ENCODE measurements around the gene MEAK7.

The MEAK7 gene

DNA sequence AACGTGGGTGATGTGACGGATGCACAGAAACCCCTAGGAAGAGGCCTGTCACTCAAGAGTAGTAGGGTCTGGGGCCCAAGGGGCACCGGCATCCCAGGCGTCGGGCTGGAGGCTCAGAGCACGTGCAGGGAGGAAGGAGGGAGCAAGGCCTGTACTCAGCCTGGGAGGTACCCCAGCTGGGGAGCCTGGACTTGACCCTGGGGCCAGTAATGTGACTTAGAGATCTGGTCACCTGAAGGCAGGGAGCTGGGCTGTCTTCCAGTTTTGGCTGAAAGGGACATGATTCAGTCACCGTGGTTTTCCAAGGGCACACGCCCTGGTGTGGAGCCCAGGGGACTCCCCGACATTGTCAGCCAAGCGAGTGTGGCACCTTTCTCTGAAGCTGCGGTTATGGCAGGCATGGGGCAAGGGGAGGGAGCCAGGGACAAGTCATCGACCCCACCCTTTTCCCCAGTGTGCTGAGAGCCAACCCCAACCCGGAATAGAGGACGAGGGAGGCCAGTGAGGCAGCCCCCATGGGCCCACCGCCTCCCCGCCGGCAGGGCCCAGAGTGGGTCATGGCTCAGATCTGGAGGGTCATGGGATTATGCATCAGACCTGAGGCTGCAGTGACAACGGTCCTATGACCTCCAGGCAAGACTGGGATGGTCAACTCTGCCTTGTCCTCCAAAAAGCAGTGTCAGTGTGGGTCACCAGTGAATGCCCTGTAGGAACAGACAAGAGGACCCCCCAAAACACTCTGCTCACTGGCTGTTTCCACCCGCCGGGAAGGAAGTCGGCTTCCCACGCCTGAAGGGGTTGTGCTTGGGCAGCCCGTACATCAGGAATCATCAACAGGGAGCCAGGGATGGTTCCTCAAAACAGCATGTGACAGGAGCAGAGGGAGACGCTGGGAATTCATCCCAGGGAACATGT, 41.9 kb downstream of the MEAK7 start:
- no peak for FAIRE-seq

DNA sequence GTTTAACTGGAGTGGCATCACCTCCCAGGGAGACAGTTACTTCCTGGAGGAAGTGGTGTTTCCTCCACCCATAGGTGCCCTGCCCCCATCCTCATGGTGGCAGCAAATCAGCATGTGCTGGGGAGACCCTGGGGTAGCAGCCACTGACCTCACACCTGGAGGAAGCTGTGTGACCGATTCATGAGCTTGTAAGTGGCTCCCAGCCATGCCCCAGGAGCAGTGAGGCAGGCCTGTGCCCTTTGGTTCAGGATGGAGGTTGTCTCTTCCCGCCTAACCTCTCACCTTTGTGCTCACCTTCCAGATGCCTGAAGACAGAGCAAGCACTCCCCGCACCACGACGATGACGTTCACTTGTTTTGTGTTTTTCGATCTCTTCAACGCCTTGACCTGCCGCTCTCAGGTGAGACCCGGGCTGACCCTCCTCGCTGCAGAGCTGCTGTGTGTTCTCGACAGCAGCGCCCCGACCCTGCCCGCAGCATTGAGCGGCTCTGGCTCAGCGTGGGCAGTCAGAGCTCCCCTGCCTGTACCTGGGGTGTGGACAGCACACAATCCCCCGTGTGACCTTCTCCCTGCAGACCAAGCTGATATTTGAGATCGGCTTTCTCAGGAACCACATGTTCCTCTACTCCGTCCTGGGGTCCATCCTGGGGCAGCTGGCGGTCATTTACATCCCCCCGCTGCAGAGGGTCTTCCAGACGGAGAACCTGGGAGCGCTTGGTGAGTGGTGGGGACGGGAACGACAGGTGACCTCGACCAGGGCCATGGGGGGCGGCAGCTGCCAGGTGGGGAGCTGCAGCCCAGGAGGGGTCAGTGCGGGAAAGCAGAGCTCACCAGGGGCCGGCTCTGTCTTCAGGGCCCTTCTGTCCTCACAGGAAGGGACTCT, 42.8 kb downstream of the MEAK7 start:
- FAIRE-seq, result no peak

DNA sequence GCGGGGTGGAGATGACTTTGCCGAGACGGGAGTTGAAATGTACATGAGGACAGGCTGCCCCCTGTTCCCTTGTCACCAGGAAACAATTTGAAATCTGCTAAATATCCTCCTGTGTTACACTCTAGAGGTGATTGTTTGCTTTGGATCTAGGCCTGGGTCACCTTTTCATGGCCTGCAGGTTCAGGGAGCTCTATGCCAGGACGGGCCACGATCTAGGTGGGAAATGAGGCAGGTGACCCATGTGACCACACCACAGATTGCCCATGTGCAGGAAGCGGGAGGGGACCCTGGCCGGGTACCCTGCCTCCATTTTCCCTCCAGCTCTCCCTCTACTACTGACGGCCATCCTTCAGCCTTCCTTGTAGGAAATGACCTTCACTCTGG, 43.4 kb downstream of the MEAK7 start:
- FAIRE-seq, result no peak

DNA sequence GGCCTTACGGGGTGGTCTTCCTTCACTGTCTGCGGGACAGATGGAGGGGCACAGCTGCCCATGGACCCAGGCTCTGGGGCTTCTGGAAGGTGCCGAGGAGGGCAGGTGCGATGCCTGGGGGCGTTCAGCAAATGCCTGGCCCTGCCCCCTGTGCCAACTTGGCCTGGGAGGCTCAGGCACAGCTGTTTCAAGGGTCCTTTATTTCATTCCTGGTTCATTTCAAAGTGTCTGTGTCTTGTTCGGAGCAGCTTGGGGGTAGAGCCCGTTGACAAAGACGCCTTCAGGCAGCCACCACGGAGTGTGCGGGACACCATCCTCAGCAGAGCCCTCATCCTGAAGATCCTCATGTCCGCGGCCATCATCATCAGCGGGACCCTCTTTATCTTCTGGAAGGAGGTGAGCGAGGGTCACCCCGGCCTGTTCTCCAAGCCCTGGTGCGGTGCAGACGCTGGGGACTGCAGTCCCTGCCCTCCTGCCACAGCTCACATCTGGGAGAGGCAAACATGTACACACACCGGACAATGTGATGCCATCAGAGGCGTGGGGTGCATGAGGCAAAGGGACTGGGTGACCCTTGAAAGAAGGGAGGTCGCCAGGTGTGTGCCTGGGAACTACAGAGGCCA, 43.9 kb downstream of the MEAK7 start:
- FAIRE-seq, result no peak

DNA sequence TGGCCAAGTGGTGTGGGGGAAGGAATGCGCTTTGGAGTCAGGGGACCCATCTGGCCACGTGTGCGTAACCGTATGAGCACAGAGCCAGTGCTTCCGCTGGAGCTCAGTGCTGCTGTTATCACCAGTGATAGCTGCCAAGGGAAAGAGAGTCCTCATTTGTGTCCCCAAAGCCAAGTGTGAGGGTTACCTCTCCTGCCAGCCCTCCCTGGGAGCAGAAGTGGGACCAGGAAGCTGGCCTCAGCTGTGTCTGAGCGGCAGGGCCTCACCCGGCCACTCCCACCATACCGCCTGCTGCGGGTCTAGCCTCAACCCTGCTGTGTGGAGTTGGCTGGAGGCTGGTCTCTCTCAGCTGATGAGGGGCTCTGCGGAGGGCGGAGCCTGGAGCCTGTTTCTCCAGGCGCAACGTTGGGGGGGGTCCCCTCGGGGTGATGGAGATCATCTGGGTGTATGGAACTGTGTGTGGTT, 44.5 kb downstream of the MEAK7 start:
- no peak for FAIRE-seq

DNA sequence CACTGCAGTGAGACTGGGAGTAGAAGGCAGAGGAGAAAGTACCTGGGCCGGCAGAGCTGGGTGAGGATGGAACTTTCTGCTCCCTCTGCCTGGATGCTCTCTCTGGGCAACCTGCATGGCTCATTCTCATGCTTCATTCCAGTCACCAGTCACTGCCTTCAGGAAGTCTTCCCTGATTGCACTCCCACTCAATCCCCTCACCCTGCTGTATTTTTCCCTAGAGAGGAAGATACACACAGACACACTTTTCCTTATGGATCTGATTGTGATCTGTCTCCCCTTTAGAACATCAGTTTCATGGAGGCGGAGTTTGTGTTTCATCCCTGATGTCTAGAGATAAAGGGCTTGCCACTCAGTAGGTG, 44.9 kb downstream of the MEAK7 start:
- no peak for FAIRE-seq

DNA sequence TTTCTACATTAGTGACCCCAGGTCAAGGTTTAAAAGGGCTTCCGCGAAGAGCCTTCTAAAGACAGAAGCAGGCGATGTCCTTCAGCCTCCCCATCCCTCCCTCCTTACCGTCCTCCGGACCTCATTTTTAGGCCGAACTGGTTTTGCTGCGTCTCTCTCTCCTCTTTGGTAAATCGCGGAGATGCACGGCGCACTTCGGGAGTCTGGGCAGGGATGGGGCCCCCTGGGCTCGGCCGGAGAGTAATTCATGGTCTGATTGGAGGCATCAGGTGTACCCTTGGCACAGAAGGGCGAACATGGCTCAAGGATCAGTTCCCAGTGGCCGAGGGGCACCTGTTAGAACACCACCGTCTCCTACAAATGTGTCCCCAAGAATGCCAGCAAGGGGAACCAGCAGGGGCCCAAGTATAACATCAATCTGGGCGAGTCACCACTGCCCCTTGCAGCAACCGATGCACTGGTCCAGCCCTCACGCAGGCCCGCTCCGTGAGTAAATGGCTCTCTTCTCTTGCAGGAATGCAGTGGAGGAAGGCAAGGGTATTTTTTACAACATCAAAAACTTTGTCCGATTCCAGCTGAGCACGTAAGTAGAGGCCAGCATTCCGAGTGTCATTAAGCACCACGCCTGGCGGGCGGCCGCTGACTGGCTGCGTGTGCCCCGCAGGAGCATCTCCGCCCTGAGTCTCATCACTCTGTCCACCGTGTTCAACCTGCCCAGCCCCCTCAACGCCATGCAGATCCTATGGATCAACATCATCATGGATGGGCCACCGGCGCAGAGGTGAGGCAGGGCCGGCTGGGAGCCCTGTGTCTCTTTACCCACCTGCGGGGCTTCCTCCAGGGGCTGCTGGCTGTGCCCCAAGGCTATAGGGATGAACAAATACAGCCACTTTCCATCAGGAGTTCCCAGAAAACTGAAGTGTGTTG, 45.6 kb downstream of the MEAK7 start:
- FAIRE-seq, result no peak

DNA sequence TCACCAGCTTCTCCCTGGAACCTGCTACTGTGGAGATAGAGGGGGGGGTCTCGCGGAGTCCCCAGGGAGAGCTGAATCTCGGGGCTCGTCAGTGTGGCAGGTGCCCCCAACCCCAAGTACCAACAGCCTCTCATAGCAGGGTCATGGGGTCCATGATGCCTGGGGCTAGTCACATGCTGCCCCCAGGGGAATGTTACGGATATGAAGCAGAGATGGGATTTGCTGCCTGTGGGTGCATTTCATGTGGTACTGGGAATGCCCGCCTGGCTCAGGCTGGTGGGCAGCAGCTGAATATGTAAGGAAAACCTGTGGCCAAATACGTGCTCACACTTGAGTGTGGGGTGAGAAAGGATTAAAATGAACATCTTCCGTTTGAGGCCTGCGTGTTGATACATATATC, 49.4 kb downstream of the MEAK7 start:
- no peak for FAIRE-seq
